Hematopoietic multipotent progenitor cell (in vitro differentiated cells): ENCODE data around the gene PLEKHA8. TPM values are rescaled to one million over a fixed set of nuclear protein-coding genes. Genes with fewer than 3 reads are reported as not detected.

Source experiments
- DNase-seq, 3 donors: peaks; one replicate each; pipeline ENCODE4 v3.0.0-alpha.2; 2011 to 2015; ENCODE audit warnings: low read depth in 2 of 3, low spot score in 2 of 3
- total RNA-seq: library from RNA; depleted of rRNA; stranded (reverse); fragments of >200 nt; gene quantifications from one replicate; pipeline ENCODE4 v1.2.3, GENCODE V29; 2012

PLEKHA8 gene
- total RNA-seq, 1 donor: 4.6 TPM

DNA sequence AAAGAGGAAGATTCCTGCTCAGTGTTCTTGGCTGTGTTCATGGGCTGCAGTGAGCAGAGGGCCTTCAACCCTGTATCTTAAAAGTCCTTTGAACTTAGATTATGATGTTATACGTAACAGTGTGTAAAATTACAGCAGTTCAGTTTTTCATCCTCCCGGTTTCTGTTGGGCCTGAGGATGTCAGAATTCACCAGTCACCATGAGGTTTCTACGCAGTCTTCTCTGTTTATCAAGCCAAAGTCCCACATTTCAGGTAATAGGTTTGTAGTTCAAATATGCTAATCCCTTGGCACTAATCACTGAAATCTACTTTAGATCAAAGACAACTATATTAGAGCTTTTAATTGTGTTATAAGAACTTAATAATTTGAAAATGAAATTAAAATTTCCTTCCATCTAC lies 24.9 kb downstream of the PLEKHA8 start:
- DNase-seq: no peak

DNA sequence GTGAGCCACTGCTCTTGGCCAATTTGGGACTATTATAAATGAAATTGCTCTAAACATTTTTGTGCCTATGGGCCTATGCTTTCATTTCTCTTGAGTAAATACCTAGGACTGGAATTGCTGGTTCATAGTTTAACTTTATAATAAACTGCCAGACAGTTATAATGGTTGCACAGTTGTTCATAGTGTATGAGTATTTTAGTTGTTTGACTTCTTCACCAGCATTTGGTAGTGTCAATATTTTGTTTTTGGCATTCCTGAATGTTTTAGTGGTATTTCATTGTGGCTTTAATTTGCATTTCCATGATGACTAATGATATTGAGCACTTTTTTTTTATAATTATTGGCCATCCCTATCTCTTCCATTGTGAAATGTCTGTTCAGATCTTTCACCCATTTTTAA lies 29.5 kb downstream of the PLEKHA8 start:
- no peak for DNase-seq

DNA sequence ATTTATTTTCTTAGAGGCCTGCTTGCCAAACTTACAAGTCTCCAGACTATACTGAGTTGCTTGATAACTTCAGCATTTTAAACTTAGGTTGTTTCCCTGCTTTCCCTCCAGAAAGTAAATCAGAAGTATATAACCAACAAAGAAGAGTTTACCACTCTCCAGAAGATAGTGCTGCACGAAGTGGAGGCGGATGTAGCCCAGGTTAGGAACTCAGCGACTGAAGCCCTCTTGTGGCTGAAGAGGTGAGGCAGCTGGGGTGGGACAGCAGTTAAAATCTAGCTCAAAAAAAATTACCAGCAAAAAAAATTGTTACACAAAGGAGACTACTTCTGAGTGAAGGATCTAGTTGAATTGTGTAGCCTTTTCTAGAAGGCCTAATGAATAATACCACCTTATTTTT lies 33.6 kb downstream of the PLEKHA8 start:
- peak in 2 of 3 donors; percentile 37 to 70 for DNase-seq

DNA sequence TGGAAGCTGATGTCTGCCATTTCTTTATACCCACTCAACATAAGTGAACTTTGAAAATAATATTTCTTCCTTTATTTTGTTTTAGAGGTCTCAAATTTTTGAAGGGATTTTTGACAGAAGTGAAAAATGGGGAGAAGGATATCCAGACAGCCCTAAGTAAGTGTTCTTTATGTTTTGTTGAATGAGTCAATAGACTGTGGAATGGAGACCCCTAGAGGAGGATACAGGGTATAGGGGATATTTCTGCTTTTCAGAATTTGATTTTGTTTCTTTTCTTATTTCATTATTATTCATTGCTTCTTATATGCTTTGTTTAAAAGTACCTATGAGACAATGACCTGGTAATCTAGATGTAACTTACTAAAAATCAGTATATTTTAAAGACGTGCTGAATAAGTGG lies 34.4 kb downstream of the PLEKHA8 start:
- DNase-seq: peak in 2 of 3 donors; percentile 40 to 73

- no peak for DNase-seq
Observed at GRCh38 chr7:30065746-30066145, 37.5 kb downstream of the PLEKHA8 start.

GRCh38 chr7:30066687-30067086 lies 38.5 kb downstream of the PLEKHA8 start:
- no peak for DNase-seq

DNA sequence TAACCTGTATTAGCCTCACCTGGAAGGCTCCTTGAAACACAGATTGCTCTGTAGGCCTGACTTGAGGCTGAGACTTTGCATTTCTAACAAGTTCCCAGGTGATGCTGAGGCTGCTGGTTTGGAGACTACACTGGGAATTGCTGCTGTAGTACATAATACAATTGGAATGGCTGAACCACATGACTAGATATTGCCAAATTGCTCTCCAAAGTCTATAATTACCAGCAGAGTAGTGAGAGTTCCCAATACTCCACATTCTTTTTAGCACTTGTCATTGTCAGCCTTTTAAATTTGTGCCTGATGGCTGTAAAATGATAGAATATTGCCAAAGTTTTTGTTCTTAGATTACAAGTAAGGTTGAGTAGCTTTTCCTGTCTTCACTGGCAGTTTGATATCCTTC lies 39.9 kb downstream of the PLEKHA8 start:
- no peak for DNase-seq

- no peak for DNase-seq
Observed at GRCh38 chr7:30069096-30069867, 41.1 kb downstream of the PLEKHA8 start.

- no peak for DNase-seq
Observed at GRCh38 chr7:30070052-30070451, 41.8 kb downstream of the PLEKHA8 start.

GRCh38 chr7:30072735-30073134 lies 44.5 kb downstream of the PLEKHA8 start:
- DNase-seq: no peak

GRCh38 chr7:30074422-30075030 lies 46.3 kb downstream of the PLEKHA8 start:
- DNase-seq: peak in 2 of 3 donors; percentile 31 to 53

- DNase-seq: no peak
Observed at GRCh38 chr7:30076411-30076810, 48.2 kb downstream of the PLEKHA8 start.

DNA sequence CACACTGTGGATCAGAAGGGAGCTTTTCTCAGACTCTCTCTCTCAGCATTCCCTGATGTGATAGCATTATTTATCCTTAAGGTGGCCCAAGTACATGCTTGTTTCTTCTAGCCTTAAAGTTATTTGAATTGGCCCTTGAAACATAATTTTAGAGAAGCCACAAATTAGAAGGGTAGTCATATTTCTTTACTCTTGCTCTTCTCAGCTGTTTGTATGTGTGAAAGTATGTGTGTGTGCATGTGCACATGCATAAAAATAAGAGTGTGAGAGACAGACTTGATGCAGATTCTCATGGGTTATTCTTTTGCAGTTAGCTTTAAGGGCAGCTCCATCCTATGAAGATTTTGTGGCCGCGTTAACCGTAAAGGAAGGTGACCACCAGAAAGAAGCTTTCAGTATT lies 50.1 kb downstream of the PLEKHA8 start:
- no peak for DNase-seq

- DNase-seq: no peak
Observed at GRCh38 chr7:30079880-30080279, 51.7 kb downstream of the PLEKHA8 start.

- no peak for DNase-seq
Observed at GRCh38 chr7:30080818-30081217, 52.6 kb downstream of the PLEKHA8 start.

DNA sequence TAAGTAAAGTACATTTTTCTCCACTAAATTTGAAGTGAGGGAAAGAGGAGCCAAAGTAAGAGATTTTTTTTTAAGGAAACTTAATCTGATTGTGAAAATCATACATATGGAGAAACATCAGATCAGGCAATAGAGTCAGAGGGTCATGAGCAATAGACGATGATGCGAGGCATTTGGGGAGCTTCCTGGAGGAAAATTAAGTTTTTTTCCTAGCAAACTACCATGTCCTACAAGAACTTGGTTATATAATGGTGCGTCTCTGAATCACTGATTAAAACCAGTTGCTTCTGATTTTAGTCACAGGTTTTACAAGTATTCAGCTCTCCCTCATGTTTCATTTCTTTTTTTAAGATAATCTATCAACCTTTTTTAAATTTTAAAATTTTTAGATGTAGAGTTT lies 54.5 kb downstream of the PLEKHA8 start:
- no peak for DNase-seq

- no peak for DNase-seq
Observed at GRCh38 chr7:30083334-30083733, 55.1 kb downstream of the PLEKHA8 start.

GRCh38 chr7:30084212-30084611 lies 56.0 kb downstream of the PLEKHA8 start:
- no peak for DNase-seq

DNA sequence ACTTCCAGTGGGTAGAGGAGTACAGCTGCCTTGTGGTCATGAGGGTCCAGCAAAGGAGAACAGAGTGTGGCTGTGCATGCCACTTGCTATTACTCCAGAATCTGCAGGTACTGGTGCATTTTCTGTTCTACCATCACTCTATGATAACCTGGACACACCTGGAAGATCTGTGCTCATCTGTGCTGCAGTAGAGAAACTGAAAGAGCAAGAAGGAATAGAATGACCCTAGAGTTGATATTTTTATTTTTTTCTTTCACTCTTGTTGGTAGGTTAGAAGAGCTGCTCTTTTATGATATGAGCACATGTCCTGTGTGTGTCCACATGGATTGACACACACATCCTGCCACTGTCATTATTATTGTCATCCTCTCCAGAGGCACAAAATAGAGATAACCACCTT lies 58.3 kb downstream of the PLEKHA8 start:
- DNase-seq: no peak

DNA sequence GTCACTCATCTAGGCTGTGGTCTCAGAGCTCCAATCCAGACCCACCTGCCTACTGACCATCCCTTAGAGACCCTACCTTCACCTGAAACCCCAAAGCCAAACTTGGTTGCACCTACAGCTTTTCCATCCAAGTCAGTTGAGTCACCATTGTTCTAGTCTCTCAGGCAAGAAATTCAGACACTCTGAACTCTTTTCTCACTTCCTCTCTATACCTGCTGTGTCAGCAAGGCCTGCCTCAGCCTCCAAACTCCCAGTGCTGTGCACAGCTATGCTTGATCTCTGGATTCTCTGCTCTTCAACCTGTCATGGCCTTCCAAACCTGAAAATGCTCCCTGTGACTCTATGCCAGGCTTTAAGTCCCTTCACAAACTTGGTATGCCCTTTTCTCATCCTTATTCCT lies 59.2 kb downstream of the PLEKHA8 start:
- no peak for DNase-seq

GRCh38 chr7:30088362-30088761 lies 60.1 kb downstream of the PLEKHA8 start:
- DNase-seq: no peak

DNA sequence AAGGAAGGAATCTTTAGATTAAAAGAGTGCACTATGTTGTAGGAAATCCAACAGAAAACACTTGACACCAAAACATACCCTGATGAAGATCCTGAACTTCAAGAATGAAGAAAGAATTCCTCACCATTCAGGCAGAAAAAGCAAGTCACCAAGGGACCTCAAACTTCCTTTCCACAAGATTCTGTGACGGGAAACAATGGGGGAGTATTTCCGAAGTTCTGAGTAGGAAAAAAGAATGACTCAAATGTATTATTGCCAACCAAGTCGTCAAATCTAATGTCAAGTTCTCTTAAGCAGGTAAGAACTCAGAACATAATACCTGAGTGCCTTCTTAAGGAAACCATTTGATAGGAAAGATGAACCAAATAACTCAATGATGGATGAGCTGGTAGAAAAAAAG lies 61.9 kb downstream of the PLEKHA8 start:
- no peak for DNase-seq
